Urothelium cell line (cell line): ENCODE results near the gene DOK5.

Experiments
- DNase-seq: peaks from one replicate; pipeline ENCODE4 v3.0.0; 2011; ENCODE audit warnings: low spot score, mixed read lengths
- FAIRE-seq: peaks from 2 replicates; lab custom pipeline; 2011; peaks lifted over from hg19 to GRCh38; lab: Jason Lieb, UNC

Gene DOK5

GRCh38 chr20:54555150-54555549 lies 79.8 kb downstream of the DOK5 start:
- DNase-seq: no peak

DNA sequence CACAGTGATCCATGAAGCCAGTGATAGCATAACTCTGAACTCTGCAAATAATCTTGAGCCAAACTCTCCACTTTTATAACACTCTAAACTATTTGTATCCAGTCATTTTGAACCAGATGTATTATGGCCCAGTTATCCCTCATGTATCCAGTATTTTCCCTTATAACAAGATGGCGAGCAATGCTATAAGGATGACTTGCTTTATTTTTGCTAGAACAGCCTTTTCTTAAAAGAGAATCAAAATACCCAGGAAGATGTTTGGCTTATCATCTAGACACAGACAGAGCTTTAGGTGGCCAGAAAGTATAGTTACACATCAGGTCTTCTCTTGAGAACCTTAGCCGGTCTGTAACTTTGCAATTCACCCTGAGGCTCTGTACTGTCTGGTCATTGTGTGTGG lies 81.0 kb downstream of the DOK5 start:
- no peak for DNase-seq
- peak; percentile 40 for FAIRE-seq

More at GRCh38 chr20:54555150-54555549, 79.8 kb downstream of the DOK5 start:
- no peak for FAIRE-seq

- FAIRE-seq (no peak), DNase-seq (no peak)
Observed at GRCh38 chr20:54557806-54558590, 82.6 kb downstream of the DOK5 start.

DNA sequence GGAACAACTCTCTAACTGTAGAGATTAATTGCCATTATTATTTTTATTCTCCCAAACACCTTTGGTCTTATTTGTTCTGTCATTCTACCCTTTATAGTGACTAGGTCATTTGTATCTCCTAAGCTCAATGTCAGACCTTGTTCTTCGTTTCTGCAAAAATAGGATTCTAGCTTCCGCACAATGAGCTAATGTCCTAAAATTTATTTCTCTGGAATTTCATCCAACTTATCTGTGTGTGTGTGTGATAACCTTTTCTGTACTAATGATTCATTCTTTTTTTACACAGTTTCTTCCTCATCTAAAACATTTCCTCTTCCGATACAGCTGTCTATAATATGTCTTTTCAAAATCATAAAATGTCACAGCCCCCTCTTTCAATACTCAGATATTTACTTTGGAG lies 84.5 kb downstream of the DOK5 start:
- FAIRE-seq: no peak
- no peak for DNase-seq

GRCh38 chr20:54560357-54560756 lies 85.0 kb downstream of the DOK5 start:
- FAIRE-seq (no peak), DNase-seq (no peak)

- DNase-seq: no peak
- FAIRE-seq: no peak
Observed at GRCh38 chr20:54565255-54565654, 89.9 kb downstream of the DOK5 start.

DNA sequence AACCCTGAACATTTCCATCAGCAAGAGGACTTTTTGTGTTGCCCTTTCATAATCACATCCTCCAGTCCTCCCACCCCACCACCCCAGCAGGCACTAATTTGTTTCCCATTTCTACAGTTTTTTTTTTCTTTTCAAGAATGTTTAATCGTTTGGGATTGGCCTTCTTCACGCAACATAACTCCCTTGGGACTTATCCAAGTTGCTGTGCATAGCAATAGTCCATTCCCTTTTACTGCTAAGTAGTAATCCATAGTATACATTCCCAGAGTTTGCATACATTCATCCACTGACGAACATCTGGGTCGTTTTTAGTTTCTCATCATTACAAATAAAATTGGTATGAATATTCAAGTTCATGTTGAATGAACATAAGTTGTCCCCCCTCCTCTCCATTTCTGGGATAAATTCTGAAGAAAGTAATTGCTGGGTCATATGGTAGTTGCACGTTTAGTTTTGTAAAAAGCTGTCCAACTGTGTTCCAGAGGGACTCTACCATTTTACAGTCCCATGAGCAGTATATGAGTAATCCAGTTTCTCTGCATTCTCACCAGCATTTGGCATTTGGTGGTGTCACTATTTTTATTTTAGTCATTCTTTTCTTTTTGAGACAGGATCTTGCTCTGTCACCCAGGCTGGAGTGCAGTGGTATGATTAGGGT lies 90.8 kb downstream of the DOK5 start:
- DNase-seq (no peak), FAIRE-seq (no peak)

DNA sequence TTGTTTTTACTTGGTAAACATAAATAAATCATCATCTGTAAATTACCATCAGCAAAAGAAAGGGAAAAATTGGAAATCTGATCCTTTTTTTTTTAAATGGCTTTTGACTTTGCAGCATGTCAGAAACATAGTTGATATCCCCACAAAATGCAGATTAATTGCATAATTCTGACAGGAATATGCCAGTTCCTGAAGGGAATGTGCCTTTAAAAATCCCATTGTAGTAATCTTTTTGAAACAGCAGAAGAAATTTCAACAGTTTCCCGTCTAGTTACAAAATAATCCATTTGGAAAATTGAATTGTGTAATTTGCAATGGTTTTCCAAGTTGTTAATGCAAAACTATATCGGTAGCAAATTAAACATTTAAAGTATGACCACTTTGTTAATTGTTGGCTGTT lies 95.2 kb downstream of the DOK5 start:
- DNase-seq (no peak), FAIRE-seq (no peak)

GRCh38 chr20:54572665-54573435 lies 97.5 kb downstream of the DOK5 start:
- no peak for DNase-seq
- no peak for FAIRE-seq

GRCh38 chr20:54573838-54574237 lies 98.4 kb downstream of the DOK5 start:
- FAIRE-seq: peak; percentile 13
- DNase-seq: no peak

- FAIRE-seq: no peak
Observed at GRCh38 chr20:54576518-54576917, 101.1 kb downstream of the DOK5 start.

GRCh38 chr20:54577637-54578036 lies 102.2 kb downstream of the DOK5 start:
- FAIRE-seq: peak; percentile 66
- DNase-seq: no peak

More at GRCh38 chr20:54576518-54576917, 101.1 kb downstream of the DOK5 start:
- no peak for DNase-seq

DNA sequence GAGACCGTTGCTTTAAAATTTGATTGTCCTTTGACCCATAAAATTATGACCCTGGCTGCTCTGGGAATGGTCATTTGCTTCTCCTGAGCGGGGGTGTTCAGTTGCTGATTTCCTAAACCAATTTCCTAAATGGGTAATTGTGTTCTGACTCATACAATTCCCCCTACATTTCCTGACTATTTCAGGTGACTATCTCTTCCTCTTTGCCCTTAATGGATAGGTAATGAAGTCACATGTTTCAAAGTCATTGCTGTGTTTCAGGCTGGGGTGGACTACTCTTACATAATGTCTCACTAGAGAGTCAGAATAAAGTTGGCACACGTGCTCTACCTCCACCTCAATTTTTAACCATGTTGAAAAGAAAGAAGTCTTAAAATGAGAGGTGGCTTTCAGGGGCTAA lies 109.8 kb downstream of the DOK5 start:
- FAIRE-seq (no peak), DNase-seq (no peak)

GRCh38 chr20:54587408-54587807 lies 112.0 kb downstream of the DOK5 start:
- DNase-seq: no peak
- no peak for FAIRE-seq

GRCh38 chr20:54589402-54590030 lies 114.1 kb downstream of the DOK5 start:
- FAIRE-seq (no peak), DNase-seq (no peak)

DNA sequence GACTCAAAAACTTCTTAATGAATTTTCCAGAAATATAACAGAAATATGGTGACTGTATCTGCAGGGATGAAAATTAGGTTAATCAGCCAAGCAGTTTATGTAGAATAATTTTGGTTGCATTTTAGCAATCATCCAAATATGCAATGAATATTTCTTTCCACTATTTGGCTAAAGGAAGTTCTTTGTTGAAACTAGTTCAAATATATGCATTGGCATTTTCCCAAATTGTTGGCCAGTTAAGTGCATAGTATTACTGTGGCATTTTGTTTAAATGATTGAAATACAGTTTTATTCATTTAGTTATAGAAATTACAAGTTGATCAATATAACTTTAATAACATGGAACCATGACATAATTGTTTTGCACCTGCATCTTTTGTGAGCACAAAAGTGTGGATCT lies 115.5 kb downstream of the DOK5 start:
- FAIRE-seq (no peak), DNase-seq (no peak)

- no peak for FAIRE-seq
- no peak for DNase-seq
Observed at GRCh38 chr20:54596651-54597050, 121.3 kb downstream of the DOK5 start.

DNA sequence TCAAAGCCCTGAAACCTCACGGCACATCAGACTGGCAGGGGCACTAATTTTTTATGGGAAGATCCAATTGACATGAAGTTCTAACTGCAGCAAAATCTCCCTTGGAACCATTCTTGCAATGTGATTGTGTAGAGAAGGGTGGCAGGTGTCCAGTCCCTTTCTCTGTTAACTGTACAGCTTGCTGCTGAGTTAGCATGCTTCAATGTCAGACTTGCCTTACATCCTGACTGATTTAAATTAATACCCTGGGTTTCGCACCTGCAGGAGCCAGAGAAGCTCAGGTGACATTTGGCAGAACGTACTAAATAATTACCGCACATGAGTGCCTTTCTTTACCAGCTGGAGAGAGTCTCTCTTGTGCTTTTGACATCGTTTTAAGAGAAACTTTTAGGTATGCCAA lies 123.0 kb downstream of the DOK5 start:
- no peak for FAIRE-seq
- no peak for DNase-seq

DNA sequence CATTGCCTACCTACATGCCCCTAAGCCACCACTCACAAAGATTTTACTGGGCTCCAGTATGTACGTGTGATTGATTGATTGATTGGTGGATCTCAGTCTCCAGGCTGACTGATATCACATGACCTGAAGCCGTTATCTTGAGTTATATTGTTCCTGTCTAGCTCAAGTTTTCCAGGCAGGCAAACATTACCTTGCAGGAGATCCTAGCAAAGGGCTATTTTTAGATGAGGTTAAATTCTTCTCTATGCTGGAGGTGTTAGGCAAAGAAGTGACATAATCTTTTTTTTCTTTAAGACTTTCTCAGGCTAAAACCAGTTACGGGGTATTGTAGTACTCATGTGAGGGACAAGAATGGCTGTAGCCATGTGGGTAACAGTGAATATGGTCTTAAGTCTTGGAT lies 125.2 kb downstream of the DOK5 start:
- FAIRE-seq: no peak
- no peak for DNase-seq

DNA sequence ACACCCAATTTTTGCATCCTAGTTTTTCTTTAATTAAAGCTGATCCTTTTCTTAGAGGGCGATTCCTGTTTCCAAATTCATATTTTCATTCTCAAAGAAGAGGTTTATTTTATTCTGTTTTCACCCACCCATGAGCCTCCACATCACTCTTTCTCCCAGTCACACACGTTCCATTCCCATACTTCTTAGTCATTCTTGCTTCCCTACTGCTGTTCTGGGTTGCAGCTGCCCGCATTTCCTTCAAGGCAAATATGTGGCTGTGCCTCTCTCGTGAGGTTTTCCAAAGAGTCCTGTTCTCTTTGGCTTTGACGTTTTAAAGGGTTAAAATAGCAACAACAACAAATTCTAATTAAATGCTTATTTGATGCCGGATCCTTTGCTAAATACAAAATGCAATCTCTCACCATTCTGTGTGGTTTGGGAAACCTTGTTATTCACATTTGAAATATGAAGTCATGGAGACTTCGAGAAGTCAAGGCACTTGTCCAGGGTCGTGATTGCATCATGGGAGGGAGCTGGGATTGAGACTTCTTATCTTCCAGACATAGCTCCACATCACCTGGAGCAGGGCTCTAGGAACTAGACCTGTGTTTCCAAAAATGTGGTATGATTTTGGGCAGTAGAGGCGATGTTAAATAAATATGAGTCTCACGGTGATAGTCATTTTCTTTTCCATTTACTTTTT lies 126.6 kb downstream of the DOK5 start:
- FAIRE-seq: no peak
- no peak for DNase-seq

DNA sequence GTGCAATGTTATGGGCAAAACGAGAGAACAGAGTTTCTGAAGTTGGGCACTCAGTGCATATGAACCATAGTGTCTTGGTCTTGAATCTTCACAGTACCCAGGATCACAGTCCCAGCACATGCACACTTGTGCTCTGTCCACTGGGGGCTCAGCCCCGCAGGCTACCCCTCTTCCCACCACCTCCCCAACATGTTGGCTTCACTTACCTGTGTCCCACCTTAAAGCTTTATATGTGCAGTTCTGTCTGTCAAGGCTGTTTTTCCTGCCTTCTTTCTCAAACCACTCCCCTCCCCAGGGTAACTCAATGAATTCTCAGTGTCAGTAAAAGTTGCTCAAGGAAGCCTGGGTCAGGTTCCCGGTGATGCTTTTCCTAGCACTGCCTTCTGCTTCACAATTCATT lies 129.9 kb downstream of the DOK5 start:
- FAIRE-seq (no peak), DNase-seq (no peak)
